ENCODE data around the gene ACSM3.
"Not testable (repeated sequence)": the region's sequence is repeated elsewhere in the genome, so short reads cannot be mapped to it uniquely, and the experiment has no call there.

- TF ChIP-seq, protein P1, sequence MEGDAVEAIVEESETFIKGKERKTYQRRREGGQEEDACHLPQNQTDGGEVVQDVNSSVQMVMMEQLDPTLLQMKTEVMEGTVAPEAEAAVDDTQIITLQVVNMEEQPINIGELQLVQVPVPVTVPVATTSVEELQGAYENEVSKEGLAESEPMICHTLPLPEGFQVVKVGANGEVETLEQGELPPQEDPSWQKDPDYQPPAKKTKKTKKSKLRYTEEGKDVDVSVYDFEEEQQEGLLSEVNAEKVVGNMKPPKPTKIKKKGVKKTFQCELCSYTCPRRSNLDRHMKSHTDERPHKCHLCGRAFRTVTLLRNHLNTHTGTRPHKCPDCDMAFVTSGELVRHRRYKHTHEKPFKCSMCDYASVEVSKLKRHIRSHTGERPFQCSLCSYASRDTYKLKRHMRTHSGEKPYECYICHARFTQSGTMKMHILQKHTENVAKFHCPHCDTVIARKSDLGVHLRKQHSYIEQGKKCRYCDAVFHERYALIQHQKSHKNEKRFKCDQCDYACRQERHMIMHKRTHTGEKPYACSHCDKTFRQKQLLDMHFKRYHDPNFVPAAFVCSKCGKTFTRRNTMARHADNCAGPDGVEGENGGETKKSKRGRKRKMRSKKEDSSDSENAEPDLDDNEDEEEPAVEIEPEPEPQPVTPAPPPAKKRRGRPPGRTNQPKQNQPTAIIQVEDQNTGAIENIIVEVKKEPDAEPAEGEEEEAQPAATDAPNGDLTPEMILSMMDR (IDR thresholded peaks at IDR 0.05 in 4 of 5, conservative IDR thresholded peaks at IDR 0.05 in 1 of 5), result not testable (repeated sequence)
- not testable (repeated sequence) for TF ChIP-seq POLR2A (IDR thresholded peaks at IDR 0.05)
Observed at GRCh38 chr16:20764448-20764847, 634 bp downstream of the ACSM3 start.
